Measurements from ENCODE around the gene GPR15.

DNA sequence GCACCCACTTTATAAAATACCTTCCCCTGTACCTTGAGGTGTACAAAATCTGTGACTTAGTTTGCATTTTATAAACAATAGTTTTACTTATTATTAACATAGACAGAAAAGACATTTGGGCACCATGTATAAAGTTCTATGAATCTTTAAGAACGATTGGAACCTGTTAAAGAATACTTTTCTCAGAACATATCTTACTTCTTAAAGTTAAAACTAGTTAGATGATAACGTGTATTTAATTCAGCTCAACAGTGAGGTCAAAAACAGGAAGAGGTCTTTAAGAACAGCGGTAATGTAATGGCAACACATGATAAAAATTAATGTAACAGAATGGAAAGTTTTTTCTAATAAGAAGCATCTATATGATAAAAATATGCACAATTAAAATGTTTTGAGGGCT is 36.6 kb downstream of the GPR15 start:
- TF ChIP-seq CTCF (IDR thresholded peaks at IDR 0.05; ENCODE audit: low read depth, low read length, poor library complexity, severe bottlenecking) (no peak), EZH2phosphoT487 (IDR thresholded peaks at IDR 0.05; ENCODE audit: borderline replicate concordance, low read length) (no peak)

All from DOHH2 (cell line).